Heart right ventricle (tissue), 16 donors: ENCODE data around the gene L3MBTL1. TPM values are rescaled to one million over a fixed set of nuclear protein-coding genes. Genes with fewer than 3 reads are reported as not detected.

Experiments
- ATAC-seq, 8 donors: fragments of 200-7000 bp; cut with Tn5 transposase; one replicate each; pipeline ENCODE4 v1.9.1; 2020; ENCODE audit warnings: mild to moderate bottlenecking in 8 of 8, moderate library complexity in 8 of 8, moderate number of reproducible peaks in 1 of 8
- DNase-seq, 2 donors: peaks; one replicate each; pipeline ENCODE4 v3.0.0-alpha.2; 2020
- H3K27ac ChIP-seq, 10 donors: fragments of 200-600 bp; sonication (generic) in 2 of 10; one replicate each; pipeline versions ENCODE4 v1.5.0 to v1.8.0; 2020 to 2022; ENCODE audit warnings: mild to moderate bottlenecking in 3 of 10
- H3K27me3 ChIP-seq, 7 donors: fragments of 200-600 bp; one replicate each; pipeline ENCODE4 v1.8.0; 2021 to 2022; ENCODE audit warnings: mild to moderate bottlenecking in 2 of 7
- H3K36me3 ChIP-seq, 9 donors: fragments of 200-600 bp; sonication (generic) in 1 of 9; one replicate each; pipeline versions ENCODE4 v1.5.0 to v1.8.0; 2020 to 2022; ENCODE audit warnings: mild to moderate bottlenecking in 2 of 9
- H3K4me1 ChIP-seq, 9 donors: fragments of 200-600 bp; sonication (generic) in 1 of 9; one replicate each; pipeline versions ENCODE4 v1.5.0 to v1.8.0; 2020 to 2022; ENCODE audit warnings: mild to moderate bottlenecking in 4 of 9
- H3K4me3 ChIP-seq, 10 donors: fragments of 200-600 bp; sonication (generic) in 2 of 10; one replicate each; pipeline versions ENCODE4 v1.5.0 to v1.8.0; 2020 to 2022; ENCODE audit warnings: mild to moderate bottlenecking in 7 of 10, moderate library complexity in 2 of 10
- H3K9me3 ChIP-seq, 11 donors: fragments of 200-600 bp in 10 of 11; sonication (generic) in 2 of 11; one replicate each; pipeline versions ENCODE4 v1.5.0 to v1.8.0; 2013 to 2022; ENCODE audit warnings: mild to moderate bottlenecking in 2 of 11, control low read depth in 1 of 11, moderate library complexity in 1 of 11
- WGBS, 2 donors: extraction: QIAGEN DNeasy Blood & Tissue Kit; methylation state at CpG; one replicate each; pipeline ENCODE4 v1.1.7; 2013; ENCODE audit warnings: inconsistent platforms in 1 of 2; 5-methylcytosine and 5-hydroxymethylcytosine counted together
- intact Hi-C, 10 donors: fragments of 100-400 bp; cut with DNase I; formaldehyde crosslinking; loops; one replicate each; pipeline versions ENCODE4 v1.11.1 to v1.14.2; 2022
- polyA plus RNA-seq, 2 donors: library from polyadenylated mRNA; stranded (reverse); fragments of 200-250 nt; gene quantifications; one replicate each; pipeline ENCODE4 v1.2.3, GENCODE V29; 2013
- total RNA-seq, 10 donors: library from RNA; stranded (reverse); fragmentation: NEBNext Ultra II Directional in 3 of 10; extraction: Animal tissue kit (Norgen Biotek cat#: 25700) in 3 of 10; gene quantifications; one replicate each; pipeline versions ENCODE4 v1.2.1 to v1.2.4, GENCODE V29; 2021 to 2023
- TF ChIP-seq, protein P1 (sequence below), 9 donors: fragments of 200-600 bp; sonication (generic) in 2 of 9; IDR thresholded peaks; one replicate each; pipeline versions ENCODE4 v1.5.0 to v1.8.0; 2021 to 2022; ENCODE audit warnings: antibody characterized with exemption in 9 of 9, mild to moderate bottlenecking in 5 of 9, moderate library complexity in 1 of 9
- donor health status: Arrhythmogenic right ventricular cardiomyopathy.
- donor health status: ischemic (EF 13 %, LVEDD 7.1; RV severe dilation, severe dysfunction).
- donor health status: healthy with polysubstance abuse.
- donor health status: DM: no; HTN: yes; CAD: no.
- donor health status: DM: no; HTN: no; CAD: no.
- donor health status: ischemic (EF 25% LVEDD 6.9; RV normal size, moderate dysfunction).
- donor health status: ischemic (EF 25% LVEDD 5.7; RV mildly dilated, moderate dysfunction).
- donor health status: healthy.
- donor health status: DM: yes; HTN: yes; CAD: no.
- donor health status: Ischemic cardiomyopathy.
- donor health status: ischemic (EF 35%, LVEDD 5.7; RV mildly dilated, moderate dysfunction).
- donor health status: nonischemic (EF 11% LVEDD 7.7; RV severe dilation, severe dysfunction).
- donor health status: DM: yes; HTN: yes; CAD: no.
- donor health status: PGD.
- donor health status: ischemic (EF 29% LVEDD 5.4; RV normal size, mild dysfunction).
- donor health status: nonischemic (EF 23%, LVEDD 6.1; RV moderate dilation, normal function).

The L3MBTL1 gene
- total and polyA plus RNA-seq, 12 donors: 1.2 to 9.0 (median 4.9) TPM

- 45 to 49% methylated on average over 39 of the region's 39 CpGs for WGBS, 2 donors
- H3K36me3 ChIP-seq: no peaks in the 10 kb centered on the region
- peaks cover 0 to 3% (median 0%) of the 10 kb centered on the region in 7 donors for H3K27me3 ChIP-seq
- TF ChIP-seq, protein P1, sequence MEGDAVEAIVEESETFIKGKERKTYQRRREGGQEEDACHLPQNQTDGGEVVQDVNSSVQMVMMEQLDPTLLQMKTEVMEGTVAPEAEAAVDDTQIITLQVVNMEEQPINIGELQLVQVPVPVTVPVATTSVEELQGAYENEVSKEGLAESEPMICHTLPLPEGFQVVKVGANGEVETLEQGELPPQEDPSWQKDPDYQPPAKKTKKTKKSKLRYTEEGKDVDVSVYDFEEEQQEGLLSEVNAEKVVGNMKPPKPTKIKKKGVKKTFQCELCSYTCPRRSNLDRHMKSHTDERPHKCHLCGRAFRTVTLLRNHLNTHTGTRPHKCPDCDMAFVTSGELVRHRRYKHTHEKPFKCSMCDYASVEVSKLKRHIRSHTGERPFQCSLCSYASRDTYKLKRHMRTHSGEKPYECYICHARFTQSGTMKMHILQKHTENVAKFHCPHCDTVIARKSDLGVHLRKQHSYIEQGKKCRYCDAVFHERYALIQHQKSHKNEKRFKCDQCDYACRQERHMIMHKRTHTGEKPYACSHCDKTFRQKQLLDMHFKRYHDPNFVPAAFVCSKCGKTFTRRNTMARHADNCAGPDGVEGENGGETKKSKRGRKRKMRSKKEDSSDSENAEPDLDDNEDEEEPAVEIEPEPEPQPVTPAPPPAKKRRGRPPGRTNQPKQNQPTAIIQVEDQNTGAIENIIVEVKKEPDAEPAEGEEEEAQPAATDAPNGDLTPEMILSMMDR (IDR thresholded peaks at IDR 0.05): peak in 5 of 9 donors; percentile 7 to 38 (median 28)
- DNase-seq: peak; percentile 93 to 97
- peaks cover 0 to 17% (median 8%) of the 10 kb centered on the region in 9 donors for H3K4me1 ChIP-seq
- no peaks in the 10 kb centered on the region for H3K9me3 ChIP-seq
- H3K27ac ChIP-seq: peak overlapping the region in 9 of 10 donors; percentile 36 to 78 (median 71)
- peak overlapping the region; percentile 16 to 73 (median 64) for H3K4me3 ChIP-seq
- intact Hi-C loops: loop anchor here in 2 of 10 donors (5.0 to 10.0 kb wide), 2 partner anchors 57 to 59 kb away; partner anchors contain the start of gene SRSF6 (in 2 of the 2)
- ATAC-seq: peak; percentile 94 to 98 (median 96)
These were observed 6.6 kb downstream of the L3MBTL1 start for GRCh38 chr20:43513931-43514647.

DNA sequence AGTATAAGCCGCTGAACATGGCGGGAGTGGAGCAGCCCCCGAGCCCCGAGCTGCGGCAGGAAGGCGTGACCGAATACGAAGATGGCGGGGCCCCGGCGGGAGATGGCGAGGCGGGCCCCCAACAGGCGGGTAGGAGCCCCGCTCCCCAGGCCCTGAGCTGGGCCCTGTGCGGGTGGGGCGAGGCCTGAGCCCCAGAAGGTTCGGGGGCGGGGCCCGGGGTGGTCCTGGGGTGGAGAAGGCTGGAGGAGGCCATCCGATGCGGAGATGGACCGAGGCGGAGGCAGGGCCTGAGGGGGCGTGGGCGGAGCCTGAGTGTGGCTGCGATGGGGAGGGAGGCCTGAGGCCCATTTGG, 7.1 kb downstream of the L3MBTL1 start:
- H3K4me3 ChIP-seq: peak overlapping the region; percentile 3 to 73 (median 64)
- TF ChIP-seq, protein P1 (IDR thresholded peaks at IDR 0.05): no peak
- H3K36me3 ChIP-seq: no peaks in the 10 kb centered on the region
- peaks cover 0 to 3% (median 0%) of the 10 kb centered on the region in 11 donors for H3K9me3 ChIP-seq
- intact Hi-C loops: loop anchor here in 2 of 10 donors (5.0 to 10.0 kb wide), 2 partner anchors 57 to 60 kb away; partner anchors contain the start of gene SRSF6 (in 2 of the 2)
- no peaks in the 10 kb centered on the region for H3K27me3 ChIP-seq
- H3K27ac ChIP-seq: peak overlapping the region in 9 of 10 donors; percentile 36 to 78 (median 71)
- peak in 1 of 2 donors; percentile 42 for DNase-seq
- 42 to 45% methylated on average over 21 to 27 of the region's 27 CpGs for WGBS, 2 donors
- ATAC-seq: peak; percentile 2 to 36 (median 10)
- H3K4me1 ChIP-seq: peaks cover 0 to 17% (median 8%) of the 10 kb centered on the region in 9 donors

GRCh38 chr20:43515628-43516027, 8.1 kb downstream of the L3MBTL1 start:
- peaks cover 0 to 13% (median 0%) of the 10 kb centered on the region in 11 donors for H3K9me3 ChIP-seq
- no peaks in the 10 kb centered on the region for H3K36me3 ChIP-seq
- WGBS, 2 donors: 72 to 73% methylated on average over 2 of the region's 2 CpGs
- H3K4me1 ChIP-seq: peaks cover 0 to 17% (median 8%) of the 10 kb centered on the region in 9 donors
- TF ChIP-seq, protein P1 (IDR thresholded peaks at IDR 0.05): no peak
- H3K27me3 ChIP-seq: no peaks in the 10 kb centered on the region
- no peak for ATAC-seq
- peak overlapping the region in 1 of 10 donors; percentile 3 for H3K27ac ChIP-seq
- H3K4me3 ChIP-seq: peak overlapping the region in 1 of 10 donors; percentile 63
- intact Hi-C loops: loop anchor here in 1 of 10 donors (10.0 kb wide), 1 partner anchor 61 kb away; the partner anchor contains the start of gene SRSF6
- DNase-seq: no peak

GRCh38 chr20:43516251-43516824, 8.8 kb downstream of the L3MBTL1 start:
- no peaks in the 10 kb centered on the region for H3K36me3 ChIP-seq
- ATAC-seq (no peak), DNase-seq (no peak)
- H3K4me1 ChIP-seq: peaks cover 0 to 17% (median 8%) of the 10 kb centered on the region in 9 donors
- H3K27me3 ChIP-seq: no peaks in the 10 kb centered on the region
- H3K27ac ChIP-seq: peak overlapping the region in 1 of 10 donors; percentile 3
- peaks cover 0 to 14% (median 0%) of the 10 kb centered on the region in 11 donors for H3K9me3 ChIP-seq
- intact Hi-C loops: loop anchor here in 1 of 10 donors (10.0 kb wide), 1 partner anchor 62 kb away; the partner anchor contains the start of gene SRSF6
- TF ChIP-seq, protein P1 (IDR thresholded peaks at IDR 0.05): no peak
- no peak overlapping the region for H3K4me3 ChIP-seq
- WGBS, 2 donors: 92 to 100% methylated on average over 1 of the region's 1 CpG
